H1 (cell line): ENCODE measurements around the gene CD300H. TPM values are rescaled to one million over a fixed set of nuclear protein-coding genes. Genes with fewer than 3 reads are reported as not detected.

ENCODE experiments used
- CTCF ChIA-PET: fragments of 300-600 bp; sonication (Branson Sonifier 250); formaldehyde crosslinking; loops from one replicate; lab custom pipeline; 2021; ENCODE audit not compliant: partially characterized antibody; lab: Charles Lee
- POLR2A ChIA-PET: fragments of 300-600 bp; sonication (Branson Sonifier 250); formaldehyde crosslinking; loops from one replicate; lab custom pipeline; 2021; ENCODE audit warnings: inconsistent platforms; ENCODE audit not compliant: partially characterized antibody; lab: Charles Lee
- DNase-seq, 2 experiments: peaks; one replicate each; pipeline versions ENCODE4 v3.0.0 to v3.0.0-alpha.2; 2010 to 2022; ENCODE audit warnings: low spot score in 2 of 2, low read depth in 1 of 2, mixed read lengths in 1 of 2
- FAIRE-seq: peaks from 2 replicates; lab custom pipeline; 2011; peaks lifted over from hg19 to GRCh38; lab: Jason Lieb, UNC
- H2AFZ ChIP-seq: 2 replicates; pipeline ENCODE4 v1.8.1; 2012; ENCODE audit warnings: low read length, inconsistent platforms
- H2AK5ac ChIP-seq: 2 replicates; pipeline ENCODE4 v1.6.1; 2013; ENCODE audit warnings: low read depth, low read length
- H2BK120ac ChIP-seq: replicated peaks from 2 replicates; pipeline ENCODE3; 2013; ENCODE audit warnings: low read depth, low read length, inconsistent platforms
- H2BK12ac ChIP-seq: 2 replicates; pipeline ENCODE4 v1.6.1; 2013; ENCODE audit warnings: low read depth, low read length
- H2BK15ac ChIP-seq: 2 replicates; pipeline ENCODE4 v1.6.1; 2013; ENCODE audit warnings: low read length
- H2BK20ac ChIP-seq: 2 replicates; pipeline ENCODE4 v1.6.1; 2013; ENCODE audit warnings: low read length
- H2BK5ac ChIP-seq: 2 replicates; pipeline ENCODE4 v1.6.1; 2013; ENCODE audit warnings: low read depth, low read length
- H3K14ac ChIP-seq: 2 replicates; pipeline ENCODE4 v1.6.1; 2013; ENCODE audit warnings: inconsistent platforms; ENCODE audit not compliant: insufficient read length
- H3K18ac ChIP-seq: 2 replicates; pipeline ENCODE4 v1.6.1; 2013; ENCODE audit warnings: low read length; ENCODE audit errors: extremely low read depth
- H3K23ac ChIP-seq: 2 replicates; pipeline ENCODE4 v1.6.1; 2013; ENCODE audit warnings: inconsistent platforms; ENCODE audit not compliant: insufficient read length
- H3K23me2 ChIP-seq: 2 replicates; pipeline ENCODE4 v1.6.1; 2013; ENCODE audit warnings: low read depth, low read length
- H3K27ac ChIP-seq: 2 replicates; pipeline ENCODE4 v1.6.1; 2011; ENCODE audit warnings: low read depth, low read length, inconsistent platforms
- H3K27me3 ChIP-seq, 4 experiments: replicated peaks in 1 of 4; 1 replicate in 1 of 4; 2 replicates in 3 of 4; pipeline versions ENCODE4 v1.6.1 to v1.8.1; 2011 to 2013; ENCODE audit warnings: low read length in 3 of 4, mild to moderate bottlenecking in 3 of 4, inconsistent platforms in 2 of 4, mixed read lengths in 2 of 4, moderate library complexity in 1 of 4; ENCODE audit not compliant: control insufficient read depth in 3 of 4, insufficient read depth in 3 of 4; ENCODE audit errors: extremely low read depth in 1 of 4
- H3K36me3 ChIP-seq, 4 experiments: 2 replicates each; pipeline versions ENCODE4 v1.6.1 to v1.8.1; 2011 to 2013; ENCODE audit warnings: mild to moderate bottlenecking in 4 of 4, low read length in 3 of 4, moderate library complexity in 2 of 4, control low read depth in 1 of 4, inconsistent platforms in 1 of 4; ENCODE audit not compliant: insufficient read depth in 4 of 4, control insufficient read depth in 2 of 4
- H3K4ac ChIP-seq: replicated peaks from 2 replicates; pipeline ENCODE3; 2013; ENCODE audit warnings: low read length, low read depth, mixed read lengths, inconsistent platforms; ENCODE audit not compliant: insufficient read length
- H3K4me1 ChIP-seq, 4 experiments: replicated peaks in 1 of 4; 1 replicate in 1 of 4; 2 replicates in 3 of 4; pipeline versions ENCODE4 v1.6.1 to v1.8.1; 2011 to 2013; ENCODE audit warnings: low read length in 3 of 4, inconsistent platforms in 2 of 4, mixed read lengths in 1 of 4; ENCODE audit not compliant: insufficient read depth in 4 of 4, control insufficient read depth in 3 of 4
- H3K4me2 ChIP-seq, 2 experiments: 2 replicates each; pipeline versions ENCODE4 v1.6.1 to v1.8.1; 2011 to 2013; ENCODE audit warnings: low read depth in 2 of 2, low read length in 2 of 2, control low read depth in 1 of 2, inconsistent platforms in 1 of 2, mild to moderate bottlenecking in 1 of 2; ENCODE audit not compliant: insufficient read depth in 1 of 2
- H3K4me3 ChIP-seq, 4 experiments: fragments of 200-600, 300-600 bp in 1 of 4; sonication (generic), shearing (Covaris generic), sonication (Bioruptor Twin) in 1 of 4; 2 replicates each; pipeline versions ENCODE4 v1.5.1 to v1.8.1; 2011 to 2016; ENCODE audit warnings: low read length in 4 of 4, low read depth in 3 of 4, control low read depth in 2 of 4, inconsistent platforms in 2 of 4, mild to moderate bottlenecking in 2 of 4, mixed read lengths in 1 of 4, moderate library complexity in 1 of 4; ENCODE audit not compliant: insufficient read depth in 2 of 4; ENCODE audit errors: extremely low read depth in 1 of 4
- H3K56ac ChIP-seq: replicated peaks from 2 replicates; pipeline ENCODE3; 2013; ENCODE audit warnings: low read depth, mild to moderate bottlenecking, mixed read lengths, low read length, inconsistent platforms; ENCODE audit not compliant: insufficient read length
- H3K79me1 ChIP-seq: 2 replicates; pipeline ENCODE4 v1.6.1; 2013; ENCODE audit warnings: low read depth, low read length, control low read depth
- H3K79me2 ChIP-seq, 2 experiments: 2 replicates each; pipeline versions ENCODE4 v1.6.1 to v1.8.1; 2012 to 2013; ENCODE audit warnings: low read length in 2 of 2, mild to moderate bottlenecking in 2 of 2, inconsistent platforms in 1 of 2; ENCODE audit not compliant: insufficient read depth in 2 of 2, control insufficient read depth in 1 of 2
- H3K9ac ChIP-seq, 4 experiments: replicated peaks in 1 of 4; 1 replicate in 1 of 4; 2 replicates in 3 of 4; pipeline versions ENCODE4 v1.6.1 to v1.8.1; 2011 to 2013; ENCODE audit warnings: low read depth in 3 of 4, low read length in 3 of 4, control low read depth in 2 of 4, mild to moderate bottlenecking in 2 of 4, moderate library complexity in 2 of 4, inconsistent platforms in 1 of 4; ENCODE audit errors: extremely low read depth in 1 of 4
- H3K9me3 ChIP-seq, 2 experiments: 2 replicates each; pipeline versions ENCODE4 v1.6.1 to v1.8.1; 2012 to 2013; ENCODE audit warnings: mild to moderate bottlenecking in 2 of 2, moderate library complexity in 2 of 2, control low read depth in 1 of 2, inconsistent platforms in 1 of 2, low read depth in 1 of 2, low read length in 1 of 2, mixed read lengths in 1 of 2; ENCODE audit not compliant: insufficient read depth in 2 of 2
- H4K20me1 ChIP-seq, 2 experiments: replicated peaks in 1 of 2; 2 replicates each; pipeline versions ENCODE3 to v1.8.1; 2011 to 2013; ENCODE audit warnings: inconsistent platforms in 2 of 2, low read length in 2 of 2, mild to moderate bottlenecking in 1 of 2; ENCODE audit not compliant: insufficient read depth in 2 of 2, control insufficient read depth in 1 of 2
- H4K5ac ChIP-seq: 2 replicates; pipeline ENCODE4 v1.6.1; 2013; ENCODE audit warnings: low read length, low read depth, mixed read lengths, inconsistent platforms; ENCODE audit not compliant: insufficient read length
- H4K8ac ChIP-seq: 2 replicates; pipeline ENCODE4 v1.8.0; 2013; ENCODE audit warnings: mild to moderate bottlenecking, moderate library complexity, low read length, inconsistent platforms; ENCODE audit not compliant: insufficient read depth; ENCODE audit errors: extremely low read depth
- H4K91ac ChIP-seq: replicated peaks from 2 replicates; pipeline ENCODE3; 2013; ENCODE audit warnings: low read length, mixed read lengths, inconsistent platforms; ENCODE audit not compliant: insufficient read length
- CHD2 ChIP-seq: IDR thresholded peaks from 2 replicates; pipeline ENCODE4 v1.6.1; 2012; ENCODE audit warnings: low read length, improper control_type of control experiment
- CTBP2 ChIP-seq: IDR thresholded peaks from 2 replicates; pipeline ENCODE4 v1.7.0; 2011; ENCODE audit warnings: borderline replicate concordance, mild to moderate bottlenecking, moderate library complexity, mixed read lengths, low read length; ENCODE audit not compliant: insufficient read depth, insufficient read length
- FOSL1 ChIP-seq: IDR thresholded peaks from 2 replicates; pipeline ENCODE4 v1.6.1; 2011; ENCODE audit warnings: mild to moderate bottlenecking, low read depth, low read length, moderate library complexity; ENCODE audit not compliant: insufficient read depth
- KDM1A ChIP-seq: fragments of 200-600, 300-600 bp; sonication (generic); IDR thresholded peaks from 2 replicates; pipeline ENCODE4 v1.7.1; 2016; ENCODE audit warnings: mild to moderate bottlenecking, low read length, borderline replicate concordance
- KDM5A ChIP-seq: fragments of 200-600 bp; IDR thresholded peaks from 2 replicates; pipeline ENCODE4 v1.7.1; 2012; ENCODE audit warnings: mild to moderate bottlenecking, low read length, inconsistent platforms, mixed read lengths
- RAD21 ChIP-seq, 2 experiments: IDR thresholded peaks in 1 of 2; conservative IDR thresholded peaks in 1 of 2; 2 replicates each; pipeline ENCODE4 v1.6.1; 2011; ENCODE audit warnings: low read depth in 2 of 2, low read length in 2 of 2, improper control_type of control experiment in 1 of 2, inconsistent platforms in 1 of 2, mild to moderate bottlenecking in 1 of 2, moderate library complexity in 1 of 2
- SAP30 ChIP-seq: fragments of 300-600 bp; sonication (generic); IDR thresholded peaks from 2 replicates; pipeline ENCODE4 v1.7.1; 2012; ENCODE audit warnings: low read length, moderate library complexity, mild to moderate bottlenecking, inconsistent platforms; ENCODE audit not compliant: insufficient read depth, insufficient replicate concordance
- SIX5 ChIP-seq: IDR thresholded peaks from 2 replicates; pipeline ENCODE4 v1.6.1; 2011; ENCODE audit warnings: mild to moderate bottlenecking, low read depth, low read length
- WGBS, 2 experiments: shearing (Covaris generic) in 1 of 2; methylation state at CpG; one replicate each; pipeline versions ENCODE4 v1.1.6 to v1.1.7; 2013 to 2015; ENCODE audit warnings: low lambda C conversion rate in 2 of 2, mixed read lengths in 2 of 2, inconsistent platforms in 1 of 2, low coverage in 1 of 2, missing lambda C conversion rate in 1 of 2; ENCODE audit not compliant: insufficient replicate concordance in 2 of 2, insufficient coverage in 1 of 2, insufficient read length in 1 of 2; ENCODE audit errors: extremely low coverage in 1 of 2, missing lambda C conversion rate in 1 of 2; 5-methylcytosine and 5-hydroxymethylcytosine counted together
- polyA plus RNA-seq, 7 experiments: library from polyadenylated mRNA; depleted of rRNA in 3 of 7; stranded (reverse) in 5 of 7; unstranded in 2 of 7; fragments of >200 nt in 5 of 7; fragments of 200-250 nt in 2 of 7; gene quantifications; 1 replicate in 5 of 7; 2 replicates in 1 of 7; 4 replicates in 1 of 7; pipeline versions ENCODE4 v1.2.1 to v1.2.3, GENCODE V29; 2011 to 2013; ENCODE audit warnings: missing spikeins in 2 of 7, mixed read lengths in 2 of 7
- total RNA-seq: library from RNA; stranded (reverse); fragmentation: NEBNext Ultra II Directional; extraction: Animal tissue kit (Norgen Biotek cat#: 25700); gene quantifications from 2 replicates; pipeline ENCODE4 v1.2.1, GENCODE V29; 2021
- TF ChIP-seq, protein P1 (sequence below): IDR thresholded peaks from 2 replicates; pipeline ENCODE4 v1.6.1; 2011; ENCODE audit warnings: low read length, improper control_type of control experiment
- TF ChIP-seq, protein P2 (sequence below): IDR thresholded peaks from 2 replicates; pipeline ENCODE4 v1.6.1; 2012; ENCODE audit warnings: low read length, inconsistent platforms

CD300H gene
- total and polyA plus RNA-seq, 2 of the 8 experiments (the other 6 are each of a cell fraction or from before 2014, with no cell fraction given) = not detected

GRCh38 chr17:74546586-74546985 is 20.7 kb downstream of the CD300H start:
- 94% methylated on average over 7 of the region's 7 CpGs; no CpG with 5 or more reads in 1 of the 2 experiments for WGBS, 2 experiments
- CTCF ChIA-PET = no interaction called here
- TF ChIP-seq SAP30 (no peak), KDM1A (no peak), CTBP2 (no peak), FOSL1 (no peak), RAD21 (IDR thresholded peaks at IDR 0.05 in 1 of 2, conservative IDR thresholded peaks at IDR 0.05 in 1 of 2; ENCODE audit: low read depth in 2 of 2, low read length in 2 of 2) (no peak), KDM5A (no peak), SIX5 (no peak), CHD2 (no peak)
- TF ChIP-seq, protein P1, sequence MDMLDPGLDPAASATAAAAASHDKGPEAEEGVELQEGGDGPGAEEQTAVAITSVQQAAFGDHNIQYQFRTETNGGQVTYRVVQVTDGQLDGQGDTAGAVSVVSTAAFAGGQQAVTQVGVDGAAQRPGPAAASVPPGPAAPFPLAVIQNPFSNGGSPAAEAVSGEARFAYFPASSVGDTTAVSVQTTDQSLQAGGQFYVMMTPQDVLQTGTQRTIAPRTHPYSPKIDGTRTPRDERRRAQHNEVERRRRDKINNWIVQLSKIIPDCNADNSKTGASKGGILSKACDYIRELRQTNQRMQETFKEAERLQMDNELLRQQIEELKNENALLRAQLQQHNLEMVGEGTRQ = no peak
- TF ChIP-seq, protein P2, sequence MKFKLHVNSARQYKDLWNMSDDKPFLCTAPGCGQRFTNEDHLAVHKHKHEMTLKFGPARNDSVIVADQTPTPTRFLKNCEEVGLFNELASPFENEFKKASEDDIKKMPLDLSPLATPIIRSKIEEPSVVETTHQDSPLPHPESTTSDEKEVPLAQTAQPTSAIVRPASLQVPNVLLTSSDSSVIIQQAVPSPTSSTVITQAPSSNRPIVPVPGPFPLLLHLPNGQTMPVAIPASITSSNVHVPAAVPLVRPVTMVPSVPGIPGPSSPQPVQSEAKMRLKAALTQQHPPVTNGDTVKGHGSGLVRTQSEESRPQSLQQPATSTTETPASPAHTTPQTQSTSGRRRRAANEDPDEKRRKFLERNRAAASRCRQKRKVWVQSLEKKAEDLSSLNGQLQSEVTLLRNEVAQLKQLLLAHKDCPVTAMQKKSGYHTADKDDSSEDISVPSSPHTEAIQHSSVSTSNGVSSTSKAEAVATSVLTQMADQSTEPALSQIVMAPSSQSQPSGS = no peak

More at GRCh38 chr17:74546586-74546985, 20.7 kb downstream of the CD300H start:
- no peak overlapping the region for H3K4me2 ChIP-seq
- H3K36me3 ChIP-seq = no peaks in the 10 kb centered on the region
- H3K79me2 ChIP-seq = no peaks in the 10 kb centered on the region
- no peak overlapping the region for H2BK15ac ChIP-seq
- no peaks in the 10 kb centered on the region for H3K9me3 ChIP-seq
- H3K27me3 ChIP-seq = no peaks in the 10 kb centered on the region; a peak in 1 of 7 replicates
- H2BK20ac ChIP-seq = no peak overlapping the region
- H3K27ac ChIP-seq = no peak overlapping the region
- H2AK5ac ChIP-seq = no peak overlapping the region
- FAIRE-seq (no peak), DNase-seq (no peak)
- no peak overlapping the region for H3K56ac ChIP-seq
- no peak overlapping the region for H3K9ac ChIP-seq
- H3K4ac ChIP-seq = no peak overlapping the region
- POLR2A ChIA-PET = no interaction called here
- H3K4me3 ChIP-seq = no peak overlapping the region
- no peak overlapping the region for H3K23ac ChIP-seq
- H2AFZ ChIP-seq = no peak overlapping the region
- H4K8ac ChIP-seq = no peak overlapping the region
- 0 out of 2 replicates have a peak, but pooled peaks cover 2% of the 10 kb centered on the region for H3K23me2 ChIP-seq
- H2BK12ac ChIP-seq = no peak overlapping the region
- H3K18ac ChIP-seq = no peak overlapping the region
- no peaks in the 10 kb centered on the region for H3K4me1 ChIP-seq
- H4K91ac ChIP-seq = no peak overlapping the region
- peaks cover 0 to 2% of the 10 kb centered on the region in 2 experiments for H4K20me1 ChIP-seq
- H3K14ac ChIP-seq = no peak overlapping the region
- H3K79me1 ChIP-seq = no peaks in the 10 kb centered on the region; the same call in 1 of the 2 replicates
- no peak overlapping the region for H2BK120ac ChIP-seq
- no peak overlapping the region for H4K5ac ChIP-seq
- no peak overlapping the region for H2BK5ac ChIP-seq
